Muscle of leg (tissue), 11 donors: ENCODE results near the gene MAPK1. TPM values are rescaled to one million over a fixed set of nuclear protein-coding genes. Genes with fewer than 3 reads are reported as not detected.
"Not testable (repeated sequence)": the region's sequence is repeated elsewhere in the genome, so short reads cannot be mapped to it uniquely, and the experiment has no call there.

ENCODE experiments used
- DNase-seq: peaks from one replicate; pipeline ENCODE4 v3.0.0; 2013
- H3K27ac ChIP-seq: one replicate; pipeline ENCODE4 v1.5.1; 2013; ENCODE audit warnings: mild to moderate bottlenecking, low read length, control low read depth
- H3K27me3 ChIP-seq: one replicate; pipeline ENCODE4 v1.6.1; 2013; ENCODE audit warnings: low read length; ENCODE audit not compliant: control insufficient read depth, insufficient read depth
- H3K36me3 ChIP-seq: one replicate; pipeline ENCODE4 v1.6.1; 2013; ENCODE audit warnings: low read length; ENCODE audit not compliant: control insufficient read depth, insufficient read depth
- H3K4me1 ChIP-seq: one replicate; pipeline ENCODE4 v1.6.1; 2013; ENCODE audit warnings: low read length; ENCODE audit not compliant: control insufficient read depth, insufficient read depth
- H3K4me3 ChIP-seq: one replicate; pipeline ENCODE4 v1.5.1; 2013; ENCODE audit warnings: low read length, control low read depth
- H3K9me3 ChIP-seq: replicated peaks from 2 replicates; pipeline ENCODE4 v1.6.1; 2013; ENCODE audit warnings: low read depth, low read length; ENCODE audit not compliant: control insufficient read depth
- WGBS: methylation state at CpG from one replicate; pipeline ENCODE4 v1.1.5; 2013; ENCODE audit warnings: missing lambda C conversion rate; ENCODE audit not compliant: insufficient coverage; 5-methylcytosine and 5-hydroxymethylcytosine counted together
- polyA plus RNA-seq, 8 donors: library from polyadenylated mRNA; unstranded; fragments of 120-200 nt; gene quantifications; one replicate each; pipeline versions ENCODE4 v1.2.1 to v1.2.3, GENCODE V29; 2013; ENCODE audit warnings: inconsistent platforms in 1 of 8, low replicate concordance in 1 of 8; ENCODE audit not compliant: insufficient read length in 8 of 8, insufficient read depth in 1 of 8
- total RNA-seq: library from RNA; stranded (reverse); fragments of 120-200 nt; gene quantifications from one replicate; pipeline ENCODE4 v1.2.4, GENCODE V29; 2013

The MAPK1 gene
- total and polyA plus RNA-seq, 9 donors: 92.0 to 126 (median 110) TPM

DNA sequence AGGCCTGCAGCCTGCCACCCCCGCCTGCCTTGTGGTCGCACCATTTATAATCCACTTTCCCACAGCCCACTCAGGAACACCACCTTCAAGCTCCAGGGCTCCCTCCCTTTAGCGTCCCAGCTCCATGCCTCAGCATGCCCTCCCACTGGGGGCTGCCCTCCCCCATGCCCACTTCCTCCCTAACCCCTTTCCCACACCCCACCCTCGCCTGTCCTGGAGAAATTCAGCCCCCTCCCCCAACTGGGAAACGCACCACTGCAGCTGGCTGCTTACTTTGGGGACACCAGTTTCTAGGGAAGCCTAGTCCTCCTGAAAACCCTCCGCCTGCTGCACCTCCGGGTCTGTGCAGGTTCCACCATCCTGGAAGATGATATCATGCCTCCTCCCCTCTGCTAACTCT, 128.5 kb downstream of the MAPK1 start:
- Histone ChIP-seq H3K4me1 (peaks cover 12% of the 10 kb centered on the region), H3K4me3 (no peak overlapping the region), H3K9me3 (no peaks in the 10 kb centered on the region), H3K27me3 (peaks cover 2% of the 10 kb centered on the region), H3K27ac (no peak overlapping the region), H3K36me3 (no peaks in the 10 kb centered on the region)
- 48% methylated on average over 7 of the region's 7 CpGs for WGBS
- no peak for DNase-seq

DNA sequence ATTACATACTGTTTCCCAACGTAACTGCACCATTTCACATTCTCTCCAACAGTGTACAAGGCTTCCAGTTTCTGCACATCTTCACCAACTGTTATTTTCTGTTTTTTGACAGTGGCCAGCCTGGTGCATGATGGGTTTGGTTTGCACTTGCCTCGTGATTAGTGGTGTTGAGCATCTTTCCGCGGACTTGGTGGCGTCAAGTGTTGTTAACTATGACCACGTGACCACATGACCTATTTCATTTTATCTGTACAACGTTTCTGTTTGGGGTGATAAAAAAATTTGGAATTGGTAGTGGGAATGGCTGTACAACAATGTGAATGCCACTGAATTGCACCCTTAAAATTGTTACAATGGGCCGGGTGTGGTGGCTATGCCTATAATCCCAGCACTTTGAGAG, 129.4 kb downstream of the MAPK1 start:
- WGBS: 86% methylated on average over 1 of the region's 8 CpGs

DNA sequence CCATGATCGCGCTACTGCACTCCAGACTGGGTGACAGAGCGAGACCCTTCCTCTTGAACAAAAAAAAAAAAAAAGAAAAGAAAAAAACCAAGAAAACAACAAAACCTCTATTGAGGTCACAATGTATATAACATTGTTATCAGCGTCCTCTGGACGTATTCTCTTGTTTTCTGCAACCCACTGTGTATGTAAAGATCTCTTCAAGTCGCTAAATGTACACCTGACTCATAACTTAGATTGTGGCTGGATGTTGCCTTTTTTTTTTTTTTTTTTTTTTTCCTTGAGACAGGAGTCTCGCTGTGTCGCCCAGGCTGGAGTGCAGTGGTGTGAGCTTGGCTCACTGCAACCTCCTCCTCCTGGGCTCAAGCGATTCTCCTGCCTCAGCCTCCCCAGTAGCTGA, 130.5 kb downstream of the MAPK1 start:
- H3K36me3 ChIP-seq: no peaks in the 10 kb centered on the region
- no peak for DNase-seq
- H3K9me3 ChIP-seq: no peaks in the 10 kb centered on the region
- H3K27me3 ChIP-seq: peaks cover 2% of the 10 kb centered on the region
- no peak overlapping the region for H3K4me3 ChIP-seq
- H3K4me1 ChIP-seq: peaks cover 12% of the 10 kb centered on the region
- H3K27ac ChIP-seq: no peak overlapping the region
- 100% methylated on average over 1 of the region's 9 CpGs for WGBS

More for the DNA sequence above, 129.4 kb downstream of the MAPK1 start:
- Histone ChIP-seq H3K9me3 (no peaks in the 10 kb centered on the region), H3K36me3 (no peaks in the 10 kb centered on the region), H3K27ac (no peak overlapping the region), H3K4me1 (peaks cover 12% of the 10 kb centered on the region), H3K27me3 (peaks cover 2% of the 10 kb centered on the region), H3K4me3 (no peak overlapping the region)
- DNase-seq: no peak

DNA sequence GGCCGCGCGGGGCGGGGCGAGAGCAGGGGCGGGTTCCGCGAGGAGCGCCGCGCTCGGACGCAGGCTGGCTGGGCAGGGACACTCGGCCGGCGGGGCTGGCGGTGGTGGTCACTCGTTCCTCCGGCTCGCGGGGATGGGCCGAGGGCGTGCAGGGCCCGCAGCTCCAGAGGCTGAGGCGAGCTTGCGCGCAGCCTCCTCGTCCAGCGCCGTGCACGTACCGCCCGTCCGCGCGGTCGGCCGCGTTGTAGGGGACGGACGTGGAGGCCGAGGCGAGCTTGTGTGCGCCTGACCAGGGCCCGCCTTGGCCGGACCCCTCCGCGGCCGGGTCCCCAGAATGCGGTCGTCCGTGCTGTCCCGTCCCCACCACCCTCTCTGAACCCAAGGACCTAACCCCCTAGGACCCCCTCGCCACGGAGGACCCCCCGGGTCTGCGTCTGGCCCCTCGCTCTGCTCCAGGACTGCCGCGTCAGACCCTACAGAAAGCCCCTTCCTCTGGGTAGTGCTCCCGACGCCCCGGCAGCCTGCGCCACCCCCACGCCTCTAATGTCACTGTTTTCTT, 131.3 kb downstream of the MAPK1 start:
- H3K4me3 ChIP-seq: peak overlapping the region; percentile 46
- 2% methylated on average over 60 of the region's 65 CpGs for WGBS
- H3K4me1 ChIP-seq: peaks cover 12% of the 10 kb centered on the region

DNA sequence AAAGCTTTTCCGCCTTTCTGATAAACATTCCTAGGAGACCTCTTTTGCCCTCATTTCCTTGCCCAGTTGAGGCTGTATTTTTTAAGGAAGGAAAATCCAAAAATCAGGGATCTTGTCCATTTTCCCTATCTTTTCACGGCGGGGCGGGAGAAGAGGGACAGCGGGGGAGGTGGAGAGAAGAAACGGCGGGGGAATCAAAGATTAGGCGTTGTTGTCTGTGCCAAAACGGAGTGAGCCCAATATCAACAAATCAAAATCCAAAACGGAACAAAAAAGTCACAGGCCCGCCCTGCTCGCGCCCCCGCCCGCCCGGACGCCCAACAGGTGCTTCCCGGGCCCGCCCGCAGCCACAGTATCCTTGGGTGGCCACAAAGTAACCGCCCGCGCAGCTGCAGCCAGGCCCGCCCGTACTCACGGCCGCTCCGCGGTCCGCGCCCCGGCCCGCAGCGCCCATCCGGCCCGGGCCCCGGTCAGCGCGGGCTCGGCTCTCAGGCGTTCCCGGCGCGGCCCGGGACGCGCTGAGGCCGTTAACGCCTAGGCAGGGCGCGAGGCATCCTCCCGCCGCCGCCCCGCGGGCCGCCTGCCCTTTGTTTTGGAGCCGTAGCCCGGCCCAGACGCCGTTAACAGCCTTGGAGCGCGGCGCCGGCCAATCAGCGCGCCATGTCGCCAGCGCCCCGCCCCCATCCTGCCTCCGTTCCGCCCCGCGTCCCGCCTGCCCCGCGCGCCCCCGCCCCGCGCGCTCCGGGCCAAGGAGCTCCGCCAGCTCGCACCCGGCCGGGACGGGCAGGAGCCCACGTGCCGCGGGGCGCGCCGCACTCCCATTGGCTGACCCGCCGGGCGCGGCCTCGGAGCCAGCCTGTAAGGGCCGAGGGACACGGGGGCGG, 132.0 kb downstream of the MAPK1 start, which contains the start of gene YPEL1:
Gene YPEL1 (minus strand): TSS at position 595 of the 884 bp plus-strand sequence. CDS start 25,050 bp downstream, outside the sequence.
- Histone ChIP-seq H3K9me3 (no peaks in the 10 kb centered on the region), H3K4me1 (peaks cover 12% of the 10 kb centered on the region), H3K36me3 (peaks cover 4% of the 10 kb centered on the region), H3K4me3 (peak within 1 kb of the TSS; percentile 55), H3K27ac (peak within 1 kb of the TSS; percentile 83), H3K27me3 (peaks cover 2% of the 10 kb centered on the region)
- peak; percentile 99 for DNase-seq
- WGBS: under 1% methylated on average over 92 of the region's 102 CpGs

More for the DNA sequence above, 131.3 kb downstream of the MAPK1 start:
- no peaks in the 10 kb centered on the region for H3K36me3 ChIP-seq
- peak overlapping the region; percentile 62 for H3K27ac ChIP-seq
- H3K9me3 ChIP-seq: no peaks in the 10 kb centered on the region
- H3K27me3 ChIP-seq: peaks cover 2% of the 10 kb centered on the region
- DNase-seq: no peak

- peaks cover 4% of the 10 kb centered on the region for H3K36me3 ChIP-seq
- peaks cover 2% of the 10 kb centered on the region for H3K27me3 ChIP-seq
- DNase-seq: no peak
- H3K9me3 ChIP-seq: no peaks in the 10 kb centered on the region
- H3K4me3 ChIP-seq: peak overlapping the region; percentile 55
- peaks cover 12% of the 10 kb centered on the region for H3K4me1 ChIP-seq
- 18% methylated on average over 4 of the region's 8 CpGs for WGBS
- peak overlapping the region; percentile 83 for H3K27ac ChIP-seq
Measured at GRCh38 chr22:21734540-21735199, 132.8 kb downstream of the MAPK1 start.

DNA sequence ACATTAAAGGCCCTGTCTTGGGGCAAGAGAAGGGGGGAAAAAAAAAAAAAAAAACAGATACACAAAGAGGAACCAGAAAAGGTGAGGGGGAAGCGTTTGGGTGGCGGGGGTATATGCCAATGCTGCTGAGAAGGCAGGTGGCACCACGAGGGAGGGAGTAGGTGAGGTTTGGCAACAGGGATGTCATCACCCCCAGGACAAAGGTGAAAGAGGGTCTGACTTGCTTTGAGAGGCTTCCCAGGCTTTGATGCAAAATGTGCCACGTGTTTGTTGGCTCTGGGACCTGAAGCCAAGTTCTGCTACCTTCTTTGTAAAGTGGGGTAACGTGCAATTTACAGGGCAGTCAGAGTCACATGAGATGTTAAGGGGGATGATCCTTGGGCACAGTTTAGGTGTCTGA, 135.9 kb downstream of the MAPK1 start:
- DNase-seq: no peak
- 86% methylated on average over 4 of the region's 5 CpGs for WGBS

DNA sequence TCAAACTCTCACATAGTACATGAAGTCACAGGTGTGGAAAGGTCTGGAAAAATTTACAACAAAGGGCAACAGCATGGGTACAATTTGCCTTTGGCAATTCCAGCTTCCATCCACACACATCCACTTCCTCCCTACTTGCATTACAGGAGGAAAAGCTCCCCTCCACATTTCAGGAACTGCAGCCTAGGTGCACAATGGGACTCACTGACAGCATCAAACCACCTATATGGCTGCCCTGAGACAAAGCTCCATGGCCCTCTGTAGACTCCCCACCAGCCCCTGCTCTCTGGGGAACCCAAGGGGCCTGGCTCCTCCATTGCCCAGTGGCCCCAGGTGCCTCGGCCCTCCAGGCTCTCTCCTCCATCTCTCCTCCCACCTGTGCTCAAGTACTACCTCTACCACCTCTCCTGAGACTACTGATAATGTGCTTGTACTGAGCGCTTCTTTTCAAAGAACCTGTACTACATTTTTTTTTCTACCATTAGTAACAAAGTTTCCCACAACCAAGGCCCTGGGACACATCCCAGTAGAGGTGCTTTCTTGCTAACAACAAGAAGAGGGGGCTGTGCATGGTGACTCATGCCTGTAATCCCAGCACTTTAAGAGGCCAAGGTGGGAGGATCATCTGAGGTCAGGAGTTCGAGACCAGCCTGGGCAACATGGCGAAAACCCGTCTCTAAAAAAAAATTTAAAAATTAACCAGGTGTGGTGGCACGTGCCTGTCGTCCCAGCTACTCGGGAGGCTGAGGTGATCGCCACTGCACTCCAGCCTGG, 136.7 kb downstream of the MAPK1 start:
- 98% methylated on average over 8 of the region's 9 CpGs for WGBS
- H3K4me1 ChIP-seq: peaks cover 16% of the 10 kb centered on the region
- no peaks in the 10 kb centered on the region for H3K27me3 ChIP-seq
- peaks cover 4% of the 10 kb centered on the region for H3K36me3 ChIP-seq
- H3K9me3 ChIP-seq: no peaks in the 10 kb centered on the region
- H3K4me3 ChIP-seq: no peak overlapping the region
- DNase-seq: no peak
- H3K27ac ChIP-seq: no peak overlapping the region

More for the DNA sequence above, 135.9 kb downstream of the MAPK1 start:
- Histone ChIP-seq H3K9me3 (no peaks in the 10 kb centered on the region), H3K27ac (no peak overlapping the region), H3K27me3 (no peaks in the 10 kb centered on the region), H3K4me3 (no peak overlapping the region), H3K4me1 (peaks cover 18% of the 10 kb centered on the region), H3K36me3 (peaks cover 4% of the 10 kb centered on the region)

DNA sequence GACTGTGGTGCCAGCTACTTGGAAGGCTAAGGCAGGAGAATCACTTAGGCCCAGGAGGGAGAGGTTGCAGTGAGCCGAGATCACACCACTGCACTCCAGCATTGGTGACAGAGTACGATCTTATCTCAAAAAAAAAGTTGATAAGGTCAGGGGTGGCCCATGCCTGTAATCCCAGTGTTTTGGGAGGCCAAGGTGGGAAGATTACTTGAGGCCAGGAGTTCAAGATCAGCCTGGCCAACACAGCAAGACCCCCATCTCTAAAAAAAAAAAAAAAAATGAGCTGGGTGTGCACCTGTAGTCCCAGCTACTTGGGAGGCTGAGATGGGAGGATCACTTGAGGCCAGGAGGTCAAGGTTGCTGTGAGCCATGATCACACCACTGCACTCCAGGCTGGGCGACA, 138.3 kb downstream of the MAPK1 start:
- not testable (repeated sequence) for H3K27me3 ChIP-seq, DNase-seq, H3K4me3 ChIP-seq, H3K36me3 ChIP-seq, H3K9me3 ChIP-seq, H3K4me1 ChIP-seq, H3K27ac ChIP-seq
- 90% methylated on average over 2 of the region's 3 CpGs for WGBS
